Cardiac muscle cell (in vitro differentiated cells and primary cell): Measurements from ENCODE around the gene CPPED1. TPM values are rescaled to one million over a fixed set of nuclear protein-coding genes. Genes with fewer than 3 reads are reported as not detected.

Source experiments
- DNase-seq, 2 donors: peaks; one replicate each; pipeline versions ENCODE4 v3.0.0 to v3.0.0-alpha.2; 2010 to 2017; ENCODE audit warnings: low read depth in 1 of 2, low spot score in 1 of 2
- H3K27ac ChIP-seq: fragments of 200-600 bp; sonication (generic); 2 replicates; pipeline ENCODE4 v1.5.1; 2016
- H3K27me3 ChIP-seq: fragments of 200-600 bp; sonication (generic); 2 replicates; pipeline ENCODE4 v1.6.0; 2016; ENCODE audit warnings: control low read depth
- H3K36me3 ChIP-seq: fragments of 200-600 bp; sonication (generic); 2 replicates; pipeline ENCODE4 v1.5.1; 2016; ENCODE audit warnings: control low read depth
- H3K4me1 ChIP-seq: fragments of 200-600 bp; sonication (generic); 2 replicates; pipeline ENCODE4 v1.8.1; 2017; ENCODE audit warnings: low read depth, mild to moderate bottlenecking, mixed run types
- H3K4me3 ChIP-seq: fragments of 200-600 bp; sonication (generic); 2 replicates; pipeline ENCODE4 v1.5.1; 2016; ENCODE audit warnings: mild to moderate bottlenecking
- H3K9me3 ChIP-seq: fragments of 200-600 bp; sonication (generic); 2 replicates; pipeline ENCODE4 v1.5.1; 2017; ENCODE audit warnings: low read depth, mild to moderate bottlenecking, control low read depth
- CTCF ChIP-seq: IDR thresholded peaks from 2 replicates; pipeline ENCODE4 v1.5.1; 2012; ENCODE audit warnings: low read depth, mild to moderate bottlenecking, low read length
- polyA plus RNA-seq: library from polyadenylated mRNA; unstranded; fragments of >200 nt; fragmentation: Nextera tagmentation; extraction: Ambion mirVana; gene quantifications from 2 replicates; pipeline ENCODE4 v1.2.1, GENCODE V29; 2016
- total RNA-seq: library from RNA; depleted of rRNA; stranded (reverse); fragments of >200 nt; gene quantifications from 2 replicates; pipeline ENCODE4 v1.2.3, GENCODE V29; 2016

The CPPED1 gene, protein sequence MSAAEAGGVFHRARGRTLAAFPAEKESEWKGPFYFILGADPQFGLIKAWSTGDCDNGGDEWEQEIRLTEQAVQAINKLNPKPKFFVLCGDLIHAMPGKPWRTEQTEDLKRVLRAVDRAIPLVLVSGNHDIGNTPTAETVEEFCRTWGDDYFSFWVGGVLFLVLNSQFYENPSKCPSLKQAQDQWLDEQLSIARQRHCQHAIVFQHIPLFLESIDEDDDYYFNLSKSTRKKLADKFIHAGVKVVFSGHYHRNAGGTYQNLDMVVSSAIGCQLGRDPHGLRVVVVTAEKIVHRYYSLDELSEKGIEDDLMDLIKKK
- total RNA-seq (10.8 and 12.0 TPM in 2 replicates), polyA plus RNA-seq (10.0 TPM in 2 replicates)

DNA sequence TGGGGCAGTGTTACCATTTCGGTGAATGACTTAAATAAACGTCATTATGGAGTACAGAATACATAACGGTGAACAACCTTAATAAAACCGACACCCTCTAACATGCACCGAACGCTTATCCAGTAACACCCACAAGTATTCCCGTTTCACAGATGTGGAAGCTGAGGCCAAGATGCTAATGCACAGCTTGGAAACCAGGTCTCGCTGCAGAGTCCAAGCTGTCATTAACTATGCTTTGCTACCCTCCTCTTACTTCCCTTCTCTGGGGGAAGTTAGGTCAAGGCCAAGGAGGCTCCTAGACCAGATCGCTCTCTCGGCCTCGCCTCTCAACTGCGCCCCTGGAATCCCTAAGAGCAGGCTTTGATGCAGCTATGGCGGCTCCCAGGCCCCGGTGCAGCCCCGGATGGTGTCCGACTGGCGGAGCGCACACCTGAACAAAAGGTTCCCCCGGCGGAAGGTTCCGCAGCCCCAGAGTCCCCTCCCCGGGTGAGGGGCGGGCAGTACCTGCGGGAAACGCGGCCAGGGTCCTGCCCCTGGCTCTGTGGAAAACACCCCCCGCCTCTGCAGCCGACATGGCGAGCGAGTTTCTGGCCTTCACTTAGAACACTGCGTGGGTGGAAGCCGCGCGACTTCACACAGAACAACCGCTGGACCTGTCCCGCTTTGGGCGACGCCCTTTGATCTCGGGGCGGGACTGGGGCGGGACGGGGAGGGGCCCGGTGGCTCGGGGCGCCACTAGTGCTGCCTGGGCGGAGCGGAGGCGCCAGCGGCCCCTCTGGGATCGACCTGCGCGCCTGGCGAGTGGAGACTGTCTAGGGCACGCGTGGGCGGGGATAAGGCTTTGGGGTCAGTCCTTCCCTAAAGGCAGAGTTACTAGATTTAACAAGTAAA lies at the start of gene CPPED1:
Gene CPPED1 (minus strand): TSS at position 685 of the 891 bp plus-strand sequence. CDS start 111 bp downstream, at position 574.
- Histone ChIP-seq H3K27me3 (no peaks in the 10 kb centered on the region), H3K4me1 (no peaks in the 10 kb centered on the region), H3K36me3 (no peaks in the 10 kb centered on the region), H3K9me3 (no peaks in the 10 kb centered on the region), H3K4me3 (peak within 1 kb of the TSS; percentile 66), H3K27ac (peak within 1 kb of the TSS; percentile 80)
- no peak for TF ChIP-seq CTCF
- peak; percentile 92 to 95 for DNase-seq

DNA sequence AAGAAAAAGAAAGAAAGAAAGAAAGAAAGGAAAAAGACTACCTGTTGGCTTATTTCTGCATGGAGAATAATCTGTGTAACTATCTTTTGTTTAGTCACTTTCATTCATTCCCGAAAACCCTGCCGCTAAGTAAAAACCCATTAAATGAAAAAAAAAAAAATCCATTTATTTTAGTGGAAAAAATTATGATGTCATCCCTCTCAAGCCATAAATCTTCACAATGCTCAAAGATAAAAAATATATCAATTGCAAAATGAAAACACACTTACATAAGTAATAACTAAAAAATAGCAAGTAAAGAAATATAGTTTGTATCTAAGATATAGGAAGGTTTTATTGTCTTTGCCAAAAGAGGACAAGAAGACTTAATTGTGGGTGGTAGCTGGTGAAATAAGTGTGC lies 46.5 kb upstream of the CPPED1 start:
- H3K27me3 ChIP-seq: no peaks in the 10 kb centered on the region
- no peak overlapping the region for H3K4me3 ChIP-seq
- no peaks in the 10 kb centered on the region for H3K4me1 ChIP-seq
- no peak overlapping the region for H3K27ac ChIP-seq
- no peak for DNase-seq
- H3K9me3 ChIP-seq: no peaks in the 10 kb centered on the region
- no peaks in the 10 kb centered on the region for H3K36me3 ChIP-seq
- no peak for TF ChIP-seq CTCF

DNA sequence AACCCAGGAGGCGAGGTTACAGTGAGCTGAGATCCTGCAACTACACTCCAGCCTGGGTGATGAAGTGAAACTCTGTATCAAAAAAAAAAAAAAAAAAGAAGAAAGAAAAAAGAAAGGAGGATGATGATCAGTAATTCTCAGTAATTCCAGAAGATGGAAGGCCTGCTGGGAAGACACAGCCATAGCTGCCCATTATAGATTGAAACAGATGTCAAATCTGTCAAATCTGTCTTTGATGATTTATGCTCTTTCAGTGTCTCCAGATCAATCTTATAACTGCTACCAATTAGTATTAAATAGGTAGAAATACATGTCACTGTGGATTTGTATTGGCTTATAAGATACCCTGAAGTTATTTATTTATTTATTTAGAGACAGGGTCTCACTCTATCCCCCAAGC lies 42.9 kb upstream of the CPPED1 start:
- no peak overlapping the region for H3K4me3 ChIP-seq
- no peak overlapping the region for H3K27ac ChIP-seq
- TF ChIP-seq CTCF: no peak
- no peaks in the 10 kb centered on the region for H3K36me3 ChIP-seq
- no peak for DNase-seq
- no peaks in the 10 kb centered on the region for H3K9me3 ChIP-seq
- no peaks in the 10 kb centered on the region for H3K27me3 ChIP-seq
- no peaks in the 10 kb centered on the region for H3K4me1 ChIP-seq

DNA sequence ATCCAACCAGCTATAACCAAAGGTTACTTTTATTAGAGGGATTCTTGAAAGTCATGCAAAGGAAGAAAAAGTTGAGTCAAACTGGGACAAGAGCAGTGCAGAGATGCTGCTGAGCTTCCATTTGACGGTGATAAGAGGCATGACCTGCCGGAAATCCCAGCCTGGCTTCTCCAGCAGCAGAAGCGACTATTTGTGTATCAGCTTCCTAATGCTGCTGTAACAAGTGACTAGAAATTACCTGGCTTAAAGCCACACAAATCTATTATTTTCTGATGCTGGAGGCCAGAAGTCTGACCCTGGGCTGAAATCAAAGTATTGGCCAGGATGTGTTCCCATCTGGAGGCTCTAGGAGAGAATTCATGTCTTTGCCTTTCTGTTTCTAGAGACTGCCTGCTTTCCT lies 41.6 kb upstream of the CPPED1 start:
- H3K27me3 ChIP-seq: no peaks in the 10 kb centered on the region
- no peak overlapping the region for H3K27ac ChIP-seq
- H3K9me3 ChIP-seq: no peaks in the 10 kb centered on the region
- no peak overlapping the region for H3K4me3 ChIP-seq
- TF ChIP-seq CTCF: no peak
- DNase-seq: no peak
- H3K4me1 ChIP-seq: no peaks in the 10 kb centered on the region
- H3K36me3 ChIP-seq: no peaks in the 10 kb centered on the region

DNA sequence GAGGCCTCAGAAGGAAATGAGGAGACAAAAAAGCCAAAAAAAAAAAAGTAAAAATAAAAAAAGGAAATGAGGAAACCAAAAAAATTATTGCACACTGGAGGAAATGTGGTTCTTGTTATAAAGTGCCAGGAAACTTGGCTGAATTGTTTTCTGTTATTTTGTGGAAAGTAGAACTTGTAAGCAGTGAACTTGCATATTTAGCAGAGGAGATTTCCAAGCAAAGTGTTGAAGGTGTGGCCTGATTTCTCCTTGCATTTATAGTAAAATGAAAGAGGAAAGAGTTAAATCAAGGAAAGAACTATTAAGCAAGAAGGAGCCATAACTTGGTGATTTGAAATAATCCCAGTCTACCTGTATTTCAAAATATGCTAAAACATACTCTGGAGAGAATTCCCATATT lies 34.1 kb upstream of the CPPED1 start:
- H3K27ac ChIP-seq: no peak overlapping the region
- DNase-seq: no peak
- no peak overlapping the region for H3K4me3 ChIP-seq
- H3K36me3 ChIP-seq: no peaks in the 10 kb centered on the region
- no peaks in the 10 kb centered on the region for H3K27me3 ChIP-seq
- no peaks in the 10 kb centered on the region for H3K4me1 ChIP-seq
- no peaks in the 10 kb centered on the region for H3K9me3 ChIP-seq
- TF ChIP-seq CTCF: no peak
